ENCODE measurements around the gene RNF14.

Gene RNF14

DNA sequence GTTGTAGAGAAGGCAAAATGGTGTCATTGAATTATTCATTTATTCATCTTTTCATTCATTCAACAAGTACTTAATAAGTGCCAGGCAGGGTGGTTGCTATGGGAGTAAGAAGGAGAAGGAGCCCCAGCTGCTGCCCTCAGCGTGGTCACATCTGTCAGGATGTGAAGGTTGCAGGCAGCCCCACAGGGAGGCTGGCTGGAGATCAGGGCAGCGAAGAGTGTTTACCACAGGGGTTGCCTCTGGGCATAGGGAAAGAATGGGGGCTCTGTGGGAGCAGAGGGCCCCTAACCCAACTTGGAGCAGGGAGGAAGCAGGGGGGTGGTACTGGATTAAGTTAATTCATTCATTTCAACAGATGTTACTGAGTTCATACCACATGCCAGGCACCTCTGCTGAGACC is 16.9 kb upstream of the RNF14 start:
- TF ChIP-seq, protein P1, sequence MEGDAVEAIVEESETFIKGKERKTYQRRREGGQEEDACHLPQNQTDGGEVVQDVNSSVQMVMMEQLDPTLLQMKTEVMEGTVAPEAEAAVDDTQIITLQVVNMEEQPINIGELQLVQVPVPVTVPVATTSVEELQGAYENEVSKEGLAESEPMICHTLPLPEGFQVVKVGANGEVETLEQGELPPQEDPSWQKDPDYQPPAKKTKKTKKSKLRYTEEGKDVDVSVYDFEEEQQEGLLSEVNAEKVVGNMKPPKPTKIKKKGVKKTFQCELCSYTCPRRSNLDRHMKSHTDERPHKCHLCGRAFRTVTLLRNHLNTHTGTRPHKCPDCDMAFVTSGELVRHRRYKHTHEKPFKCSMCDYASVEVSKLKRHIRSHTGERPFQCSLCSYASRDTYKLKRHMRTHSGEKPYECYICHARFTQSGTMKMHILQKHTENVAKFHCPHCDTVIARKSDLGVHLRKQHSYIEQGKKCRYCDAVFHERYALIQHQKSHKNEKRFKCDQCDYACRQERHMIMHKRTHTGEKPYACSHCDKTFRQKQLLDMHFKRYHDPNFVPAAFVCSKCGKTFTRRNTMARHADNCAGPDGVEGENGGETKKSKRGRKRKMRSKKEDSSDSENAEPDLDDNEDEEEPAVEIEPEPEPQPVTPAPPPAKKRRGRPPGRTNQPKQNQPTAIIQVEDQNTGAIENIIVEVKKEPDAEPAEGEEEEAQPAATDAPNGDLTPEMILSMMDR (IDR thresholded peaks at IDR 0.05), result no peak
- peak overlapping the region; percentile 52 for H3K27ac ChIP-seq
- peak overlapping the region; percentile 2 for H3K4me3 ChIP-seq (ENCODE audit: low read depth, low read length)

DNA sequence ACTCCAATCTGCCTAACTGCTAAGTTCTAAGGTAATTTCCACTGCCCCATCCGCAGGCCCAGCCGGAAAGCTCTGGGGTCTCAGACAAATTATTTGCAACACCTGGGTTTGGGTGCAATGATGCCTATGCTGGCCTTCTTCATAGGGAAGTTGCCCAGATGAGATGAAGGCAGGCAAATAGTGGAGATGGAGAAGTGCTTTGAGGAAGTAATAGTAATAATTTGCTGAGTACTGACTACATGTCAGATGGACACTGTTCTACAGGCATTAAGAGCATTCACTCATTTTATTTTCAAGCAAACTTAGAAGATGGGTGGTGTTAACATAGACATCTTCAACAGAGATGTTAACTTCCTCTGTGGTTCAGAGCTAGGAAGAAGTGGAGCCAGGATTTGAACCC is 14.7 kb upstream of the RNF14 start:
- H3K4me2 ChIP-seq (ENCODE audit: low read length), result no peak overlapping the region
- TF ChIP-seq, protein P1 (IDR thresholded peaks at IDR 0.05), result no peak
- H3K9me3 ChIP-seq (ENCODE audit: control insufficient read depth, low read length), result no peaks in the 10 kb centered on the region
- no peak overlapping the region for H3K27ac ChIP-seq
- H3K36me3 ChIP-seq (ENCODE audit: control insufficient read depth, insufficient read depth, low read length), result no peaks in the 10 kb centered on the region
- H3K9ac ChIP-seq, result no peak overlapping the region
- no peaks in the 10 kb centered on the region for H3K27me3 ChIP-seq (ENCODE audit: control insufficient read depth, insufficient read depth, low read length)
- peaks cover 14% of the 10 kb centered on the region for H3K4me1 ChIP-seq
- H3K4me3 ChIP-seq (ENCODE audit: low read depth, low read length), result no peak overlapping the region
- no peaks in the 10 kb centered on the region for H3K79me2 ChIP-seq
- no peak overlapping the region for H2AFZ ChIP-seq

More for the DNA sequence above, 16.9 kb upstream of the RNF14 start:
- Histone ChIP-seq H3K4me2 (ENCODE audit: low read length) (no peak overlapping the region), H3K27me3 (ENCODE audit: control insufficient read depth, insufficient read depth, low read length) (no peaks in the 10 kb centered on the region), H3K79me2 (no peaks in the 10 kb centered on the region), H3K9ac (no peak overlapping the region), H3K36me3 (ENCODE audit: control insufficient read depth, insufficient read depth, low read length) (no peaks in the 10 kb centered on the region), H2AFZ (peak overlapping the region; percentile 64), H3K4me1 (peaks cover 20% of the 10 kb centered on the region), H3K9me3 (ENCODE audit: control insufficient read depth, low read length) (no peaks in the 10 kb centered on the region)

GRCh38 chr5:141957367-141957996 is 11.4 kb upstream of the RNF14 start:
- Histone ChIP-seq H2AFZ (no peak overlapping the region), H3K9ac (no peak overlapping the region), H3K36me3 (ENCODE audit: control insufficient read depth, insufficient read depth, low read length) (no peaks in the 10 kb centered on the region), H3K4me1 (peaks cover 3% of the 10 kb centered on the region), H3K27me3 (ENCODE audit: control insufficient read depth, insufficient read depth, low read length) (no peaks in the 10 kb centered on the region), H3K27ac (peak overlapping the region; percentile 62), H3K9me3 (ENCODE audit: control insufficient read depth, low read length) (no peaks in the 10 kb centered on the region), H3K79me2 (no peaks in the 10 kb centered on the region), H3K4me2 (ENCODE audit: low read length) (no peak overlapping the region), H3K4me3 (ENCODE audit: low read depth, low read length) (peak overlapping the region; percentile 21)
- TF ChIP-seq, protein P1 (IDR thresholded peaks at IDR 0.05), result no peak

- Histone ChIP-seq H3K27ac (peak within 1 kb of the TSS; percentile 62), H2AFZ (no peak within 1 kb of the TSS), H3K9ac (no peak within 1 kb of the TSS), H3K79me2 (no peaks in the 10 kb centered on the region), H3K9me3 (ENCODE audit: control insufficient read depth, low read length) (no peaks in the 10 kb centered on the region), H3K27me3 (ENCODE audit: control insufficient read depth, insufficient read depth, low read length) (no peaks in the 10 kb centered on the region), H3K4me2 (ENCODE audit: low read length) (no peak within 1 kb of the TSS), H3K4me1 (peaks cover 3% of the 10 kb centered on the region), H3K4me3 (ENCODE audit: low read depth, low read length) (peak within 1 kb of the TSS; percentile 21), H3K36me3 (ENCODE audit: control insufficient read depth, insufficient read depth, low read length) (no peaks in the 10 kb centered on the region)
- TF ChIP-seq, protein P1 (IDR thresholded peaks at IDR 0.05), result no peak
Observed at GRCh38 chr5:141958113-141958512, 10.8 kb upstream of the RNF14 start, which contains the start of gene PCDH12. TSS of gene PCDH12 (minus strand) at chr5:141958202. CDS start at chr5:141957851, 351 bp downstream.
